ENCODE results near the gene TMEM238L. TPM values are rescaled to one million over a fixed set of nuclear protein-coding genes. Genes with fewer than 3 reads are reported as not detected.

TMEM238L gene
- total RNA-seq, 8 experiments from 2014 or later = 0.19 to 1.1 (median 0.59) TPM; not detected in 5

GRCh38 chr17:10767232-10767631 lies 36.7 kb downstream of the TMEM238L start:
- Histone ChIP-seq H3K4me1 (replicated peaks in 1 of 2) (peaks cover 0 to 6% of the 10 kb centered on the region in 2 donors), H3K4me3 (no peak overlapping the region), H3K27ac (no peak overlapping the region)
- 6 to 100% (median 84%) methylated on average over 1 to 3 of the region's 4 CpGs; no CpG with 5 or more reads in 4 of the 10 experiments for WGBS, 10 experiments
- ATAC-seq (replicated peaks in 6 of 8) = no peak
- in situ Hi-C loops (cut with MboI; ENCODE audit: low pct_unique_long_range_greater_than_20kb in 2 of 9, low sequenced_read_pairs in 9 of 9, unreplicated experiment in 9 of 9) = no loop called here

DNA sequence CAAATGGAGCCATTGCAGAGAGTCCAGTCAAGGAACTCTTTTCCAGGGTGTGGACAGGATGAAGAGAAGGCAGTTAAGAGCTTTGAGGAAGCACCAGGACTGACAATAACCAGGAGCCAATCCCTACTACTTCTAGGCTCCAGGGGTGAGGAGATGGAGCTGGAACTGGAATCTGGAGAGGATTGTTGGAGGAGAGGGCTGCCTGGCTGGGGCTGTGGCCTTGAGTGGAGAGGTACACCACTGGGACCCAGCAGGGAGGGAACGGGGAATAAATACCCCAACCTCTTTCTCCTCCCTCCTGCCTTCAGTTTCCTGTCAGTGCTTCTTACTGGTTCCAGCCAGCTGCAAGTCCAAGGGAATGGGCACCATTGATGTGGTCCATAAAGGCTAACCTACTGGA lies 41.9 kb downstream of the TMEM238L start:
- 17 to 100% methylated on average over 1 of the region's 1 CpG; no CpG with 5 or more reads in 8 of the 10 experiments for WGBS, 10 experiments
- H3K27ac ChIP-seq = no peak overlapping the region
- H3K4me3 ChIP-seq = no peak overlapping the region
- in situ Hi-C loops (cut with MboI; ENCODE audit: low pct_unique_long_range_greater_than_20kb in 2 of 9, low sequenced_read_pairs in 9 of 9, unreplicated experiment in 9 of 9) = no loop called here
- no peak for ATAC-seq (replicated peaks in 6 of 8)
- H3K4me1 ChIP-seq (replicated peaks in 1 of 2) = peaks cover 0 to 2% of the 10 kb centered on the region in 2 donors

DNA sequence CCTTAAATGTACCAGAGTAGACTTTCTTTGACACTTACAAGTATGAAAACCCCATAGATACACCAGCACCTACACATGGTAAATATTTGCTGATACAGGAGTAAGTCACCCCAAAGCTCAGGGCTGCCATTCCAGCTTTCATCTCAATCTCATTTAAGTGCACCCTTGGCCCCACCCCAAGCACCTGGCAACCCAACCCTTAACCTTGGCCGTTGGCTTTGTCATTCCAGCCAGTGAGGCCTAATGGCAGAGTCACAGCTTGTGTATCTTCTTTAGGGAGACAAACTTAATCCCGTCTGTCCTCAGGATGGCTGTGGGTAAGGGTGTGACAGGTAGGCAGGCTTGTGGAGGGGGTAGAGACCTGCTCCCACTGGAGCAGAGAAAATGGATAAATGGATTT lies 42.6 kb downstream of the TMEM238L start:
- Histone ChIP-seq H3K27ac (no peak overlapping the region), H3K4me1 (replicated peaks in 1 of 2) (peaks cover 5 to 10% of the 10 kb centered on the region in 2 donors), H3K4me3 (no peak overlapping the region)
- WGBS, 10 experiments = 57 to 83% (median 67%) methylated on average over 1 to 2 of the region's 2 CpGs; no CpG with 5 or more reads in 7 of the 10 experiments
- in situ Hi-C loops (cut with MboI; ENCODE audit: low pct_unique_long_range_greater_than_20kb in 2 of 9, low sequenced_read_pairs in 9 of 9, unreplicated experiment in 9 of 9) = no loop called here
- ATAC-seq (replicated peaks in 6 of 8) = no peak

GRCh38 chr17:10758062-10758461 lies 45.8 kb downstream of the TMEM238L start:
- 0 to 89% (median 79%) methylated on average over 1 to 6 of the region's 6 CpGs; no CpG with 5 or more reads in 3 of the 10 experiments for WGBS, 10 experiments
- ATAC-seq (replicated peaks in 6 of 8) = no peak
- Histone ChIP-seq H3K4me3 (no peak overlapping the region), H3K4me1 (replicated peaks in 1 of 2) (peaks cover 13 to 24% of the 10 kb centered on the region in 2 donors), H3K27ac (no peak overlapping the region)
- in situ Hi-C loops (cut with MboI; ENCODE audit: low pct_unique_long_range_greater_than_20kb in 2 of 9, low sequenced_read_pairs in 9 of 9, unreplicated experiment in 9 of 9) = no loop called here

- in situ Hi-C loops (cut with MboI; ENCODE audit: low pct_unique_long_range_greater_than_20kb in 2 of 9, low sequenced_read_pairs in 9 of 9, unreplicated experiment in 9 of 9) = no loop called here
- peaks cover 13 to 24% of the 10 kb centered on the region in 2 donors for H3K4me1 ChIP-seq (replicated peaks in 1 of 2)
- no peak overlapping the region for H3K27ac ChIP-seq
- 29 to 100% (median 59%) methylated on average over 1 to 2 of the region's 2 CpGs; no CpG with 5 or more reads in 5 of the 10 experiments for WGBS, 10 experiments
- ATAC-seq (replicated peaks in 6 of 8) = peak in 1 of 8 experiments; percentile 2
- no peak overlapping the region for H3K4me3 ChIP-seq
Observed at GRCh38 chr17:10757647-10758046, 46.3 kb downstream of the TMEM238L start.

- H3K4me1 ChIP-seq (replicated peaks in 1 of 2) = peaks cover 13 to 24% of the 10 kb centered on the region in 2 donors
- in situ Hi-C loops (cut with MboI; ENCODE audit: low pct_unique_long_range_greater_than_20kb in 2 of 9, low sequenced_read_pairs in 9 of 9, unreplicated experiment in 9 of 9) = no loop called here
Observed at GRCh38 chr17:10757067-10757466, 46.8 kb downstream of the TMEM238L start.

DNA sequence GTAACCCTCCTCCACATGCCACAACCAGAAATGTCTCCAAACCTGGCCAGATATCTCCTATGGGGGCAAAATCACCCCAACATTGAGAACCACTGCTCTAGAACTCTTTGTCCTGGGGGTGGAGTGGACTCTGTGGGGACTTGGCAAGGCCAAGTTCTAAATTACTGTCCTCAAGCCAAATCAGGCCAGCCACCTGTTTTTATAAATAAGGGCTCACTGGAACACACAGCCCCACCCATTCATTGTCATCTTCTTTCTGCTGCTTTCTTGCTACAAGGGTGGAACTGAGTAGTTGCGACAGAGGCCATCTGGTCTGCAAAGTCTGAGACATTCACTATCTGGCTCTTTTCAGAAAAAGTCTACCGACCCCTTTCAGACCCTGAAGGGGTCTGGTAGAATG lies 47.3 kb downstream of the TMEM238L start:
- 0 to 100% (median 100%) methylated on average over 1 of the region's 2 CpGs; no CpG with 5 or more reads in 7 of the 10 experiments for WGBS, 10 experiments
- Histone ChIP-seq H3K4me1 (replicated peaks in 1 of 2) (peaks cover 13 to 24% of the 10 kb centered on the region in 2 donors), H3K27ac (no peak overlapping the region), H3K4me3 (no peak overlapping the region)
- ATAC-seq (replicated peaks in 6 of 8) = peak in 3 of 8 experiments; percentile 62 to 75 (median 70)
- in situ Hi-C loops (cut with MboI; ENCODE audit: low pct_unique_long_range_greater_than_20kb in 2 of 9, low sequenced_read_pairs in 9 of 9, unreplicated experiment in 9 of 9) = no loop called here

More at GRCh38 chr17:10757067-10757466, 46.8 kb downstream of the TMEM238L start:
- 20 to 100% (median 84%) methylated on average over 1 to 3 of the region's 6 CpGs; no CpG with 5 or more reads in 4 of the 10 experiments for WGBS, 10 experiments
- peak in 3 of 8 experiments; percentile 40 to 64 (median 45) for ATAC-seq (replicated peaks in 6 of 8)
- H3K27ac ChIP-seq = no peak overlapping the region
- H3K4me3 ChIP-seq = no peak overlapping the region

GRCh38 chr17:10756185-10756584 lies 47.7 kb downstream of the TMEM238L start:
- Histone ChIP-seq H3K4me3 (no peak overlapping the region), H3K4me1 (replicated peaks in 1 of 2) (peaks cover 13 to 27% of the 10 kb centered on the region in 2 donors), H3K27ac (no peak overlapping the region)
- in situ Hi-C loops (cut with MboI; ENCODE audit: low pct_unique_long_range_greater_than_20kb in 2 of 9, low sequenced_read_pairs in 9 of 9, unreplicated experiment in 9 of 9) = no loop called here
- 0% methylated on average over 1 of the region's 1 CpG; no CpG with 5 or more reads in 9 of the 10 experiments for WGBS, 10 experiments
- peak in 6 of 8 experiments; percentile 62 to 87 (median 76) for ATAC-seq (replicated peaks in 6 of 8)

- no peak overlapping the region for H3K4me3 ChIP-seq
- WGBS, 10 experiments = 0 to 77% (median 67%) methylated on average over 1 to 3 of the region's 3 CpGs; no CpG with 5 or more reads in 3 of the 10 experiments
- ATAC-seq (replicated peaks in 6 of 8) = no peak
- in situ Hi-C loops (cut with MboI; ENCODE audit: low pct_unique_long_range_greater_than_20kb in 2 of 9, low sequenced_read_pairs in 9 of 9, unreplicated experiment in 9 of 9) = no loop called here
- H3K4me1 ChIP-seq (replicated peaks in 1 of 2) = peaks cover 13 to 28% of the 10 kb centered on the region in 2 donors
- no peak overlapping the region for H3K27ac ChIP-seq
Observed at GRCh38 chr17:10755592-10756127, 48.2 kb downstream of the TMEM238L start.

DNA sequence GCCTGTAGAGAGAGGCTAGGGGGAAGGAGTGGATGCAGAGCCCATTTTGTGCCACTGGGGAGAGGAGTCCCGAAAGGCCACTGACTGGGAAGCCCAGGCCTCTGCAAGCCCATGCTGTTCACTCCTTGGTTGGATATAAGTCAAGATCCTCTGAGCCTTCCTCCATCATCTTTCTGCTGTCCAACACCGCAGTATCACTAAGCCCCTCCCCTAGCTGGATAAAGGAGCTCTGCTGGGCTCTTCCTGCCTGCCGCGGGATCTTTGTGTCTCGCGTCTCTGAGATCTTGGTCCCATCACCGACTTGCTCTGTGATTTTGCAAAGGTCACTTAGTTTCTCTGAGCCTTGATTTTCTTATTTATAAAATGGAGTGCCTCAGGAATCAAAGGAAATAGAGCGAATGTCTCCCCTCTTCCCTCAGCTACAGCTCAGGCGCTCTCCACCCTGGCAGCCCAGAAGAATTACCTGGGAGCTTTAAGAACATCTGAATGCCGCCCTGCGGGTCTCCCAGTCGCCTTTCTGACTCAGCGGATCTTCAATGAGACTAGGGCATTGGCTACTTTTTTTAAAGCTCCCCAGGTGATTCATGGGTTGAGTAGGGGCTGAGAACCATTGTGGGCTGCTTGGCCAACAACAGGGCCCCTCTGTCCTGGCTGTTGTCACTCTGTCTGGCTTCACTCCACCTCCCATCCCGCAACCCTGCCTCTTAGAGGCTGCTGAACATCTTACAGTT lies 48.9 kb downstream of the TMEM238L start:
- WGBS, 10 experiments = 28 to 83% (median 50%) methylated on average over 1 to 12 of the region's 14 CpGs; no CpG with 5 or more reads in 1 of the 10 experiments
- peak in 3 of 8 experiments; percentile 5 to 25 (median 22) for ATAC-seq (replicated peaks in 6 of 8)
- in situ Hi-C loops (cut with MboI; ENCODE audit: low pct_unique_long_range_greater_than_20kb in 2 of 9, low sequenced_read_pairs in 9 of 9, unreplicated experiment in 9 of 9) = loop anchor here in 1 of 9 experiments (5.0 kb wide), 1 partner anchor 87 kb away; no protein-coding TSS in a partner anchor
- Histone ChIP-seq H3K4me3 (no peak overlapping the region), H3K4me1 (replicated peaks in 1 of 2) (peaks cover 13 to 28% of the 10 kb centered on the region in 2 donors), H3K27ac (no peak overlapping the region)

DNA sequence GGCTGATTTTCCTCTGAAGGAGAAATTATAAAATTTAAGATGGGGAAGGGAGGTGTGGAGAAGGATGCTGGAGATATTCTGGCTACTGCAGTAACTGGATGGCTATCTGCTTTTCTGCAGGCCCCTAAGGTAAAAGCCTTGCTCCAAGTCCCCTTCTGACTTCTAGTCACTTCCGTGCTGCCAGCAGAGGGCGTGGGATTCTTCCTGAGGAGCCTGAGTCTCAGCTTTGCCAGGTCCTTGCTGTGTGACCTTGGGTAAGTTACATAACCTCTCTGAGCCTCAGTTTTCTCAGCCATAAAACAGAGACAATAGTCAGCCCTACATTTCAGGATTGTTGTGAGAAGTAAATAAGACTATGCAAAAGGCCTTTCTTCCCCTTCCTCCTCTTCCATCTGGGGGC lies 49.8 kb downstream of the TMEM238L start:
- ATAC-seq (replicated peaks in 6 of 8) = no peak
- Histone ChIP-seq H3K4me1 (replicated peaks in 1 of 2) (peaks cover 18 to 33% of the 10 kb centered on the region in 2 donors), H3K4me3 (no peak overlapping the region), H3K27ac (no peak overlapping the region)
- in situ Hi-C loops (cut with MboI; ENCODE audit: low pct_unique_long_range_greater_than_20kb in 2 of 9, low sequenced_read_pairs in 9 of 9, unreplicated experiment in 9 of 9) = loop anchor here in 1 of 9 experiments (5.0 kb wide), 1 partner anchor 88 kb away; no protein-coding TSS in a partner anchor
- 15 to 49% (median 19%) methylated on average over 1 to 2 of the region's 2 CpGs; no CpG with 5 or more reads in 6 of the 10 experiments for WGBS, 10 experiments

DNA sequence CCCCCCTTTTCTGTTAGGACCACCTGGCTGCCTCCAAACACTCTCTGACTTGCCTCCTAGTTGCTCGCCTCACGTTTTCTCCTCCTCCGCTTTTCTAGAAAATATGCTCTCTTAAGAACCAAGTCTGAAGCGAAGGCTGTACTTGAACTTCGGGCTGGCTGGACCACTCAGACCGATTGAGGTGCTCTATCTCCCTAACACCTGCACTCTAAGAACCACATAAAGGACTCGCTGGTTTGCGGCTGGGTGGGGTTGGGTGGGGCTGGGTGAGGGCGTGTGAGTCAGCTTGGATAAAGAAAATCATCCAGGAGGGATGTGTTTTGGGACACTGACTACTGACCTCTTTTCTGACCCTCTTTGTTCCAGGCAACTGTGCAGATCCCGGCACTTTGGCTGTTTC lies 51.2 kb downstream of the TMEM238L start:
- Histone ChIP-seq H3K27ac (no peak overlapping the region), H3K4me1 (replicated peaks in 1 of 2) (peaks cover 29 to 44% of the 10 kb centered on the region in 2 donors), H3K4me3 (no peak overlapping the region)
- in situ Hi-C loops (cut with MboI; ENCODE audit: low pct_unique_long_range_greater_than_20kb in 2 of 9, low sequenced_read_pairs in 9 of 9, unreplicated experiment in 9 of 9) = loop anchor here in 1 of 9 experiments (5.0 kb wide), 1 partner anchor 90 kb away; no protein-coding TSS in a partner anchor
- ATAC-seq (replicated peaks in 6 of 8) = no peak
- WGBS, 10 experiments = 67 to 100% (median 76%) methylated on average over 1 to 4 of the region's 10 CpGs; no CpG with 5 or more reads in 6 of the 10 experiments

- in situ Hi-C loops (cut with MboI; ENCODE audit: low pct_unique_long_range_greater_than_20kb in 2 of 9, low sequenced_read_pairs in 9 of 9, unreplicated experiment in 9 of 9) = loop anchor here in 1 of 9 experiments (5.0 kb wide), 1 partner anchor 91 kb away; no protein-coding TSS in a partner anchor
- ATAC-seq (replicated peaks in 6 of 8) = peak in 4 of 8 experiments; percentile 33 to 83 (median 42)
Observed at GRCh38 chr17:10751563-10751962, 52.3 kb downstream of the TMEM238L start.

More at GRCh38 chr17:10751563-10751962, 52.3 kb downstream of the TMEM238L start:
- Histone ChIP-seq H3K4me3 (no peak overlapping the region), H3K27ac (no peak overlapping the region), H3K4me1 (replicated peaks in 1 of 2) (peaks cover 27 to 37% of the 10 kb centered on the region in 2 donors)
- WGBS, 10 experiments = 17 to 93% (median 67%) methylated on average over 1 to 2 of the region's 3 CpGs; no CpG with 5 or more reads in 5 of the 10 experiments
